Mucosa of descending colon (tissue), 3 donors: ENCODE data around the gene COX7B2. TPM values are rescaled to one million over a fixed set of nuclear protein-coding genes. Genes with fewer than 3 reads are reported as not detected.

Experiments
- ATAC-seq: fragments of 200-7000 bp; cut with Tn5 transposase; one replicate; pipeline ENCODE4 v1.9.1; 2020; ENCODE audit warnings: mild to moderate bottlenecking, moderate library complexity
- DNase-seq, 3 donors: peaks; one replicate each; pipeline ENCODE4 v3.0.0-alpha.2; 2020
- H3K36me3 ChIP-seq: fragments of 200-600 bp; one replicate; pipeline ENCODE4 v1.8.0; 2021; ENCODE audit warnings: low read depth, mild to moderate bottlenecking
- H3K4me1 ChIP-seq: fragments of 200-600 bp; one replicate; pipeline ENCODE4 v1.8.0; 2021; ENCODE audit warnings: low read depth, mild to moderate bottlenecking
- H3K4me3 ChIP-seq: fragments of 200-600 bp; one replicate; pipeline ENCODE4 v1.8.0; 2021; ENCODE audit warnings: mild to moderate bottlenecking
- H3K9me3 ChIP-seq: fragments of 200-600 bp; one replicate; pipeline ENCODE4 v1.8.0; 2021; ENCODE audit warnings: mild to moderate bottlenecking
- CTCF ChIP-seq: fragments of 200-600 bp; IDR thresholded peaks from one replicate; pipeline ENCODE4 v1.8.0; 2022; ENCODE audit warnings: antibody characterized with exemption, mild to moderate bottlenecking
- intact Hi-C, 2 donors: fragments of 100-400 bp; cut with DNase I in 1 of 2; cut with micrococcal nuclease in 1 of 2; formaldehyde crosslinking; loops; one replicate each; pipeline versions ENCODE4 v1.11.0 to v1.11.1; 2022; cut with DNase I, micrococcal nuclease
- total RNA-seq, 3 donors: library from RNA; stranded (reverse); fragmentation: NEBNext Ultra II Directional in 2 of 3; extraction: Animal tissue kit (Norgen Biotek cat#: 25700) in 2 of 3; gene quantifications; one replicate each; pipeline versions ENCODE4 v1.2.1 to v1.2.4, GENCODE V29; 2021 to 2023
- donor health status: DM: no; HTN: no; CAD: no; lungs with moderate emphysema.
- donor health status: DM: no; HTN: no; CAD: no.
- donor health status: DM: no; HTN: yes; CAD: no.

Gene COX7B2
- total RNA-seq, 3 donors from 2014 or later = not detected

- intact Hi-C loops = no loop called here
- Histone ChIP-seq H3K4me3 (no peak overlapping the region), H3K36me3 (no peaks in the 10 kb centered on the region), H3K9me3 (no peaks in the 10 kb centered on the region), H3K4me1 (no peaks in the 10 kb centered on the region)
- DNase-seq = no peak
- ATAC-seq = no peak
- TF ChIP-seq CTCF = no peak
Measured at GRCh38 chr4:46874811-46875210, 34.2 kb downstream of the COX7B2 start.

- Histone ChIP-seq H3K4me3 (no peak overlapping the region), H3K9me3 (no peaks in the 10 kb centered on the region), H3K4me1 (no peaks in the 10 kb centered on the region), H3K36me3 (no peaks in the 10 kb centered on the region)
- no peak for DNase-seq
- intact Hi-C loops = no loop called here
- TF ChIP-seq CTCF = no peak
- ATAC-seq = no peak
Measured at GRCh38 chr4:46870411-46870810, 38.6 kb downstream of the COX7B2 start.

DNA sequence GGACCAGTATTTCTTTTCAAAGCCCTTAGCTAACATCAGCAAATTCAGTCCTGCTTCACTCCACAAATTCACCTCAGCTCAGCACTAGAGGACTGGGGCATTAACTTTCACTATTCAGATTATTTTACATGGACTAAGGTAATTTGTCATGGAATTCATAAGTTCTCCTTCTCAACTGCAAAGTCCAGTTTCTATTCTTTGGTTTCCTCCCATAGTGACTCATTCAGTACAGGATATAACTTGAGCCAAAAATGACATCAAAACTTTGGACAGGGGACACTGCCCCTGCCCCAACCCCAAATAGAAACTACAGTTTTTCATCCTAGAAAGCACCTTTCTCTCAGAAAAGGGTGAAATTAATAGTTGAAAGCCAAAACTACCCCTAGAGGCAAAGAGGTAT lies 52.7 kb downstream of the COX7B2 start:
- intact Hi-C loops = no loop called here
- no peak overlapping the region for H3K4me3 ChIP-seq
- ATAC-seq = no peak
- no peaks in the 10 kb centered on the region for H3K36me3 ChIP-seq
- no peaks in the 10 kb centered on the region for H3K9me3 ChIP-seq
- DNase-seq = no peak
- no peaks in the 10 kb centered on the region for H3K4me1 ChIP-seq
- TF ChIP-seq CTCF = no peak

GRCh38 chr4:46852800-46853199 lies 56.2 kb downstream of the COX7B2 start:
- TF ChIP-seq CTCF = no peak
- Histone ChIP-seq H3K4me3 (no peak overlapping the region), H3K36me3 (no peaks in the 10 kb centered on the region), H3K4me1 (no peaks in the 10 kb centered on the region), H3K9me3 (no peaks in the 10 kb centered on the region)
- intact Hi-C loops = no loop called here
- ATAC-seq (no peak), DNase-seq (no peak)

DNA sequence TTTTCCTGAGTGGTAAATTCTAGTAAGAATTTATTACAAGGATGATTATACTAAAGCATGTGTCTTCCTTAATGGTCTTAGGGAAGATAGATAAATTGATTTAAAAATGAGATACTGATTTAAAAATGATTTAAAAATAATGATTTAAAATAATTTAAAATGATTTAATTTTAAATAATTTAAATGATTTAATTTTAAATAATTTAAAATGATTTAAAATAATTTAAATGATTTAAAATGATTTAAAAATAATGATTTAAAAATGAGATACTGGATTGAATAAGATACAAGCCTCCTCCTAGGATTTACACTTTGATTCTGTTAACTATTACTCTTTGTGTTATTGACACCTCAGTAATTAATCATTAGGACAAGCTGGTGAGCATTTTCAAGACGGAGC lies 59.0 kb downstream of the COX7B2 start:
- TF ChIP-seq CTCF = no peak
- no peaks in the 10 kb centered on the region for H3K4me1 ChIP-seq
- ATAC-seq (no peak), DNase-seq (no peak)
- intact Hi-C loops = no loop called here
- H3K4me3 ChIP-seq = no peak overlapping the region
- no peaks in the 10 kb centered on the region for H3K9me3 ChIP-seq
- no peaks in the 10 kb centered on the region for H3K36me3 ChIP-seq

DNA sequence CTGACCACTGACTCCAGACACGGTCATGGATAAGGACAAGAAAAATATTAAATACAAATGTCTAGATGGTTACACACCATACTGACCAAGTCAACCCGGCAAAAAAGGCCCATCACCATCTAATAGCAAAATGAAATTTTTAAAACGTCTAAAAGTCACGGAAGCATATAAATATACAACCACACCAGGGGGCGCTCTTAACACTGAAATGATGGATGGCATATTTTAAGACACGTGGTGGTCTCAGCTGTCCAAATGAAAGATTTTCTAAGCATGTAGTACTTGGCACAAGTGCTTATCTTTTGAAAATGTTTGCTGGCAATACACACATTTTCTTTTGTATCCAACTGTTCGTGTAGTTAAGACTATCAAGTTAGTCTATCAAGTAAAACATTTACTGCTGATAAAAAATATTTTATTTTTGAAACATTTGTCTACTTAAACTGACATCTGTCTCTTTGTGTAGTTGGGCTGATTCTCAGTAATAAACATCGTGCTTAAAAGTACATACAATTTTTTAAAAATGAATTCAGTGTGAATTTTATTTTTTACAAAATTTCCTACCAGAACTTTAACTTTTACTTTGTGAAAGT lies 64.6 kb downstream of the COX7B2 start:
- intact Hi-C loops = no loop called here
- DNase-seq = peak in 1 of 3 donors; percentile 80

More for the DNA sequence above, 64.6 kb downstream of the COX7B2 start:
- no peak overlapping the region for H3K4me3 ChIP-seq
- H3K36me3 ChIP-seq = no peaks in the 10 kb centered on the region
- no peak for TF ChIP-seq CTCF
- H3K9me3 ChIP-seq = no peaks in the 10 kb centered on the region
- H3K4me1 ChIP-seq = no peaks in the 10 kb centered on the region
- ATAC-seq = no peak
